Measurements from ENCODE around the gene MTA1. TPM values are rescaled to one million over a fixed set of nuclear protein-coding genes. Genes with fewer than 3 reads are reported as not detected.
A peak's percentile ranks its signal among the peaks of the same experiment; 100 is the strongest.

MTA1 gene
- total RNA-seq, 1 donor from 2014 or later = 192 TPM

- TF ChIP-seq, protein P1, sequence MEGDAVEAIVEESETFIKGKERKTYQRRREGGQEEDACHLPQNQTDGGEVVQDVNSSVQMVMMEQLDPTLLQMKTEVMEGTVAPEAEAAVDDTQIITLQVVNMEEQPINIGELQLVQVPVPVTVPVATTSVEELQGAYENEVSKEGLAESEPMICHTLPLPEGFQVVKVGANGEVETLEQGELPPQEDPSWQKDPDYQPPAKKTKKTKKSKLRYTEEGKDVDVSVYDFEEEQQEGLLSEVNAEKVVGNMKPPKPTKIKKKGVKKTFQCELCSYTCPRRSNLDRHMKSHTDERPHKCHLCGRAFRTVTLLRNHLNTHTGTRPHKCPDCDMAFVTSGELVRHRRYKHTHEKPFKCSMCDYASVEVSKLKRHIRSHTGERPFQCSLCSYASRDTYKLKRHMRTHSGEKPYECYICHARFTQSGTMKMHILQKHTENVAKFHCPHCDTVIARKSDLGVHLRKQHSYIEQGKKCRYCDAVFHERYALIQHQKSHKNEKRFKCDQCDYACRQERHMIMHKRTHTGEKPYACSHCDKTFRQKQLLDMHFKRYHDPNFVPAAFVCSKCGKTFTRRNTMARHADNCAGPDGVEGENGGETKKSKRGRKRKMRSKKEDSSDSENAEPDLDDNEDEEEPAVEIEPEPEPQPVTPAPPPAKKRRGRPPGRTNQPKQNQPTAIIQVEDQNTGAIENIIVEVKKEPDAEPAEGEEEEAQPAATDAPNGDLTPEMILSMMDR (IDR thresholded peaks at IDR 0.05; ENCODE audit: borderline replicate concordance) = no peak
- Histone ChIP-seq H3K4me3 (no peak overlapping the region), H3K4me1 (peaks cover 45% of the 10 kb centered on the region), H3K9me3 (replicated peaks) (no peaks in the 10 kb centered on the region), H3K27ac (replicated peaks) (no peak overlapping the region), H3K36me3 (peaks cover 8% of the 10 kb centered on the region), H3K27me3 (ENCODE audit: low read depth) (no peaks in the 10 kb centered on the region)
- DNase-seq = peak; percentile 11
- intact Hi-C loops (cut with micrococcal nuclease) = no loop called here
Observed at GRCh38 chr14:105493921-105494605, 74.4 kb downstream of the MTA1 start.

DNA sequence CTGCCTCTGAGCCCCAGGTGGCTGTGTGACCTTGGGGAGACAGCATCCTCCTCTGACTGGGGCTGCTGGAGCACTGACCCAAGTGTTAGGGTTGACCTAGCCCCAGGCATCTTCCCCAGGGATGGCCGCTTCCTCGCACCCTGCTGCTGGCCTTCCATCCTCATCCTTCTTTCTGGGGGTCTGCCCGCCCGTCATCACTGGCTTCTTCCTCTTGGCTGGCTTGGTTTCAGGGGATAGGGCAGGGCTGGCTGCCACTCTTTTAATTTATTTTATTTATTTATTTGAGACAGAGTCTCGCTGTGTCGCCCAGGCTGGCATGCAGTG, 74.9 kb downstream of the MTA1 start:
- Histone ChIP-seq H3K4me3 (no peak overlapping the region), H3K4me1 (peaks cover 40% of the 10 kb centered on the region), H3K27me3 (ENCODE audit: low read depth) (no peaks in the 10 kb centered on the region), H3K36me3 (peaks cover 9% of the 10 kb centered on the region), H3K9me3 (replicated peaks) (no peaks in the 10 kb centered on the region), H3K27ac (replicated peaks) (no peak overlapping the region)
- intact Hi-C loops (cut with micrococcal nuclease) = no loop called here
- no peak for DNase-seq
- TF ChIP-seq, protein P1 (IDR thresholded peaks at IDR 0.05; ENCODE audit: borderline replicate concordance) = no peak

GRCh38 chr14:105495101-105495989, 75.7 kb downstream of the MTA1 start:
- TF ChIP-seq, protein P1 (IDR thresholded peaks at IDR 0.05; ENCODE audit: borderline replicate concordance) = no peak
- Histone ChIP-seq H3K4me3 (no peak overlapping the region), H3K36me3 (peaks cover 9% of the 10 kb centered on the region), H3K27ac (replicated peaks) (peak overlapping the region; percentile 74), H3K4me1 (peaks cover 33% of the 10 kb centered on the region), H3K9me3 (replicated peaks) (no peaks in the 10 kb centered on the region), H3K27me3 (ENCODE audit: low read depth) (no peaks in the 10 kb centered on the region)
- peak; percentile 58 for DNase-seq
- intact Hi-C loops (cut with micrococcal nuclease) = no loop called here

GRCh38 chr14:105495990-105496830, 76.6 kb downstream of the MTA1 start:
- Histone ChIP-seq H3K9me3 (replicated peaks) (no peaks in the 10 kb centered on the region), H3K27ac (replicated peaks) (peak overlapping the region; percentile 74)
- intact Hi-C loops (cut with micrococcal nuclease) = no loop called here

More at GRCh38 chr14:105495990-105496830, 76.6 kb downstream of the MTA1 start:
- TF ChIP-seq, protein P1 (IDR thresholded peaks at IDR 0.05; ENCODE audit: borderline replicate concordance) = no peak
- Histone ChIP-seq H3K4me3 (no peak overlapping the region), H3K27me3 (ENCODE audit: low read depth) (no peaks in the 10 kb centered on the region), H3K4me1 (peaks cover 32% of the 10 kb centered on the region), H3K36me3 (peaks cover 9% of the 10 kb centered on the region)
- DNase-seq = peak; percentile 2

Measured in left ventricle myocardium inferior (tissue), 1 donor.